Activated CD8-positive, alpha-beta memory T cell treated with anti-CD3 and anti-CD28 coated beads for 24 hours (primary cell): ENCODE results near the gene SP100.
"Not testable (repeated sequence)": the region's sequence is repeated elsewhere in the genome, so short reads cannot be mapped to it uniquely, and the experiment has no call there.

Experiments
- DNase-seq: peaks from one replicate; pipeline ENCODE4 v3.0.0-alpha.2; 2020

Gene SP100

DNA sequence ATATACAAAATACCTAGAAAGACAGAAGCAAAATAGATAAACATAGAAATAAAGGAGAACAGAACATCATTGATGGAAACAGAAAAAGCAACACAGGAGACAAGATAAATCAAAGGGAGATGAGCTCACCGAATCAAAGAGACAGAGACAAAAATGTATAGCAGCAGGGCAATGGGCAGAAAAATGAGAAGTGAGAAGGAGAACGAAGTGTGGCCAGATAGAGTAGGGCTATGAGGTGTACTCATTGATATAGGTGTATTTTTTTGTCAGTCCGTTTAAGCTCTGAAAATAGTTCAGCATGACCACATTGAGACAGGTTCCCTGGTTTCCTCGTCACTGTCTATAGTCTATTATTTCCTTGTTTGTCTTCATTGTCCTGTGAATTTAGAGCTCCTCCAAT lies 55.1 kb downstream of the SP100 start:
- DNase-seq: no peak

GRCh38 chr2:230472621-230473018 lies 56.6 kb downstream of the SP100 start:
- peak; percentile 60 for DNase-seq

GRCh38 chr2:230473378-230473777 lies 57.4 kb downstream of the SP100 start:
- peak; percentile 62 for DNase-seq

- no peak for DNase-seq
Observed at GRCh38 chr2:230475143-230475542, 59.1 kb downstream of the SP100 start.

GRCh38 chr2:230485801-230486341 lies 69.9 kb downstream of the SP100 start:
- DNase-seq: no peak

GRCh38 chr2:230491219-230491618 lies 75.2 kb downstream of the SP100 start:
- not testable (repeated sequence) for DNase-seq

DNA sequence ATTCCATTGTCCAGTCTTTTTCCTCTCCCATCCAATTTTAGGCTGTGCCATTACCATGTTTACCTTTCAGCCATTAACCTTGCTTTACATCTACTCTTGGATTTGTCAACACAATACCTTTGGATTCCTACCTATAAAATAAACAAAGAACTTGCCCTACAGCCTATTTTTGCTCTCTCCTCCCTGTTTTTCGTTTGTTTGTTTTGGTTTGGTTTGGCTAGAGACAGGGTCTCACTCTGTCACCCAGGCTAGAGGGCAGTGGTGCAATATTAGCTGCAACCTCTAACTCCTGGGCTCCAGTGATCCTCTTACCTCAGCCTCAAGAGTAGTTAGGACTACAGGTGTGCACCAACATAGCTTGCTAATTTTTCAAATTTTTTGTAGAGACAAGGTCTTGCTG lies 76.1 kb downstream of the SP100 start:
- no peak for DNase-seq

GRCh38 chr2:230494980-230495379 lies 79.0 kb downstream of the SP100 start:
- DNase-seq: no peak

DNA sequence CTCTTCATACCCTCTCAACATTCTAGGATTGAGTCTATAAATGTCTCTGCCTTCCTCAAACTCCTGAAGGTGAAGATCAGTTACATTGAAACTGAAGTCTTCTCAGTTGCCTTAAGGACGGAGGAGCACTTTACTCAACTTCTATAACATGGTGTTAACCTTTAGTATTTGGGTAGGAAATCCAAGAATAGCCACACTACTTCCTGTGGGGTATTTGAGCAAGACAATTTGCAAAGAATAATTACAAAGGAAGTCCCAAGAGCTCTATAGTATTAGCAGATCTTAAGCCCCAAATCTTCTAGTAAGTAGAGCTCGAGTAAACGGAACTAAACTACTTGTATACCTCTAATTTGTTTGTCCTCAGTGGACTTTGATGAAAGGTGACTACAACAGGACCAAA lies 80.9 kb downstream of the SP100 start:
- DNase-seq: no peak

- DNase-seq: no peak
Observed at GRCh38 chr2:230498506-230499107, 82.6 kb downstream of the SP100 start.

- no peak for DNase-seq
Observed at GRCh38 chr2:230502593-230502992, 86.6 kb downstream of the SP100 start.

GRCh38 chr2:230503798-230504197 lies 87.8 kb downstream of the SP100 start:
- DNase-seq: no peak

- DNase-seq: no peak
Observed at GRCh38 chr2:230505162-230505561, 89.2 kb downstream of the SP100 start.

- DNase-seq: no peak
Observed at GRCh38 chr2:230512955-230513748, 97.2 kb downstream of the SP100 start.

DNA sequence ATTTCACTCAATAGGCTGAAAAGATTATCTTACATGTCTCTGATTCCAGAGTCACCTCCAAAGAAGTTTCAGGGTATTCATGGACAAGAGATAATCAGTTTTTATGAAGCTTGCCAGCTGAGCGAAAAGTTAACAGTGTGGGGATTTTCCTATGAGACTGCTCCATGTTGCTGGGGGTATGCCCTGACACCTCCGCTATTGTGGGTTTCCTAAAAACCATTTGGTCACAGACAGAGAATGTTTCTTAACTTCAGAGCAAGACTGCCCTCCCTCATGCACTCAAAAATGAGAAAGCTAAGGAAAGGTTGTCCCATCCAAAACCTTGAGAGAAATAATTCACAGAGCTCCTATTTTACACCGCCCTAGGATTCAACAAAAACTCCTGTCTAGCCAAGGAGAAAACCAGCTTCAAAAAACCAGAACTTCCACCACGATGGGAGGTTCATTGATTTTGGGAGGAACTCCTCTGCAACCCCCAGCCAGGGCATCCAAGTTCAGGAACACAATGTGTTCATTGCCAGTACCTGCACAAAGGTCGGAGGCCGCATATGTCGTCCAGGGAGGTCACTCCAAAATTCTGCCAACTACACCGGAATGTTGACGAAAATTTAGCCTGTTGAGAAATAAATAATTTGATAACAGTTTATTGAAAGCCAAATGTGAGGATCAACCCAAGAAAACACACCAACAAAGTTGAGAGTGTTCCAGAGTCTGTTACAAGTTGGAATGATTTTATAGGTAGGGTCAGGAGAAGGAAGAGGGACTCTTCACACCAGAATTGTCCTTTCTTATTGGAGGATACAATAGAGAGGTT lies 104.3 kb downstream of the SP100 start:
- no peak for DNase-seq

DNA sequence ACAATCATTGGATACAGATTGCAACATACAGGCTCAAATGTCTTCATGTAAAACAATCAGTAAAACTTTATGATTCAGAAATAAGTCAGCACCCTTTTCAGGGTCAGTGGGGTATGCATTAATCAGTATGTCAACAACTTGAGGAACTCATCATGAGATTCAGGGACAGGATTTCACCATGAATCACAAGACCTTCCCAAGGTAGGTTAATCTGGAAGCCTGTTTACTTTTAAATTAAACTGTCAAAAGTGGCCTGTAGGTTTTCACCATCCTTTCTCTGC lies 104.8 kb downstream of the SP100 start:
- DNase-seq: no peak

DNA sequence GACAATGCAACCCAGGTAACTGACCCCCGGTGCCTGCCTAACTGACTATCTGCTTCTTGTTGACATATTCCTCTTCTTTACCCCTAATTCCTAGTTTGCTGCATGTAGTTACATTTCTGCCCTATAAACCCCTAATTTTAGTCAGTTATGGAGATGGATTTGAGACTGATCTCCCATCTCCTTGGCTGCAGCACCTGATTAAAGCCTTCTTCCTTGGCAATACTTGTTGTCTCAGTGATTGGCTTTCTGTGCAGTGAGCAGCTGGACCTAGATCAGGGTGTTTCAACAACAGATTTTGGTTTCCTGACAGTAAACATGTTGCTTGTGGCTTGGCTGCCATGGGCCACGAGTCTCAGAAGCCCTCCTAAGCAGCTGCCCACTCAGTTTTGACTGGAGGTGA lies 105.4 kb downstream of the SP100 start:
- DNase-seq: no peak

- no peak for DNase-seq
Observed at GRCh38 chr2:230525682-230526081, 109.7 kb downstream of the SP100 start.

- no peak for DNase-seq
Observed at GRCh38 chr2:230537531-230537976, 121.6 kb downstream of the SP100 start.

DNA sequence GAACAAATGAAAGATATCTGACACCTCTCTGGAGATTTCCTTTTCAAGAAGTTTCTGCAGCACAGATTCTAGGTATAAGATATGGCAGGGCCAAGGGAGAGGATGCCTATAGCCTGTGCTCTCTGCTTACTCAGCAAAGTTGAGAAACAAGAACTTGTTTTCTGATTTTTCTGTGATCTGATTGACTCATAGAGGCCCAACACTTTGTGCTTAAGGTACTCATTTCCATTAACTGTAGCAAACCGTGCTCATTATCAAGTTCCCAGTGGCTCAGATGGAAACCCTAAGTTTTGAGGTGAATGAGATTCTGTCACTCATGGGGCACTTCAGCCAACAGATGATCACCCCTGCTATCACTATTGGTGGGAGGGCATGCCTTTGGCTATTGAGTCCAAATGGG lies 124.3 kb downstream of the SP100 start:
- DNase-seq: no peak

DNA sequence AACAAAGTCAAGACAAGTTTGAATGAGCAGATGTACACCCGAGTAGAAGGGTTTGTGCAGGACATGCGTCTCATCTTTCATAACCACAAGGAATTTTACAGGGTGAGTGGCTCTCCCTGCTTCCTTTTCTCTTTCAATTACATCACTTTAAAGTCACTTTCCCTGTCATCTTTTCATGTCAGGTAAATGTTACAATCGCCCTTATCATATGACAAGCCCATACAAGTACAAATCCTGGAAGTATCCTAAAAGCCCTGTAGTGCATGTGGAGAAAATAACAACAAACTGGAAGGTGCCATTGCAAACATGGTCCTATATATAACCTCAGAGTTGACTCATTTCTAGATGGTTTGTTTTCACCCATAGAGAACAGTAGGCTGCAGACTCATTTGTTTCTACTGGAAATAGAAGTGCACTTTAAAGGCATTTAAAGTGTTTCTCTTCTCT lies 126.0 kb downstream of the SP100 start:
- DNase-seq: no peak

- DNase-seq: no peak
Observed at GRCh38 chr2:230542751-230543150, 126.8 kb downstream of the SP100 start.

DNA sequence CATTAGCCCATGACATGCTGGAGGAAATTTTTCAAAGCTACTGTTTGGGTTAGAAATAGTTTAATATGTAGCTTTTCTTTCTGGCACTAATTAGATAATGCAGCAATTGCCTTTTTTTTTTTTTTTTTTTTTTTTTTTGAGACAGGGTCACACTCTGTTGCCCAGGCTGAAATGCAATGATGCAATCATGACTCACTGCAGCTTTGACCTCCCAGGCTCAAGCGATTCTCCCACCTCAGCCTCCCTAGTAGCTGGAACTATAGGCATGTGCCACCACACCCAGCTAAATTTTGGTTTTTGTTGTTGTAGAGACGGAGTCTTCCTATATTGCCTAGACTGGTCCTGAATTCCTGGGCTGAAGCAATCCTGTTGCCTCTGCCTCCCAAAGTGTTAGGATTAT lies 136.2 kb downstream of the SP100 start:
- DNase-seq: no peak

- DNase-seq: no peak
Observed at GRCh38 chr2:230557065-230557464, 141.1 kb downstream of the SP100 start.
